Prostate gland (tissue), 2 donors: ENCODE measurements around the gene MGAT5.

Source experiments
- POLR2A ChIP-seq: fragments of 450-650 bp; IDR thresholded peaks from one replicate; pipeline ENCODE4 v1.6.1; 2016; ENCODE audit warnings: antibody characterized with exemption, mild to moderate bottlenecking
- POLR2AphosphoS5 ChIP-seq: sonication (generic); formaldehyde crosslinking; IDR thresholded peaks from one replicate; pipeline ENCODE4 v1.6.1; 2017; ENCODE audit warnings: antibody characterized with exemption
- TF ChIP-seq, protein P1 (sequence below), 4 experiments: fragments of 200-600 bp in 2 of 4; fragments of 450-650 bp in 2 of 4; sonication (generic) in 2 of 4; IDR thresholded peaks; 1 replicate in 3 of 4; 2 replicates in 1 of 4; pipeline ENCODE4 v1.5.1; 2016 to 2019; ENCODE audit warnings: antibody characterized with exemption in 4 of 4, mild to moderate bottlenecking in 2 of 4, moderate library complexity in 2 of 4

DNA sequence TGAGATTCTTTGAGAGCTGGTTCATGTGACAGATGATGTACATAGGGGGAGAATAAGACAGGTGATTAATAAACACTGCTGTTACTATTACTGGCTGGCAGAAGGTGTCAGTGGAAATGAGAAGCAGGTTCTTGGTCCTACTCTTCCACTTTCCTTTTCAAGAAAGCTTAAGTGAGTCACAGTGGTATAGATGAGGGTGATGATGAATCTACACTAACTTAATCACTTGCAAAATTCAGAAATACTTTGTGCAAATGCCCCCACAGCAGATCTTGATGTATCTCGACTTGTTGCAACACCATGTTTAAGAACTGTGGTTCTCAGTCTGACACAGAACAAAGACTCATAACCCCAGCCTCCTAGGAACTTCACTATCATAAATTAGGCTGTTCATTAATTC is 35.9 kb upstream of the MGAT5 start:
- TF ChIP-seq, protein P1, sequence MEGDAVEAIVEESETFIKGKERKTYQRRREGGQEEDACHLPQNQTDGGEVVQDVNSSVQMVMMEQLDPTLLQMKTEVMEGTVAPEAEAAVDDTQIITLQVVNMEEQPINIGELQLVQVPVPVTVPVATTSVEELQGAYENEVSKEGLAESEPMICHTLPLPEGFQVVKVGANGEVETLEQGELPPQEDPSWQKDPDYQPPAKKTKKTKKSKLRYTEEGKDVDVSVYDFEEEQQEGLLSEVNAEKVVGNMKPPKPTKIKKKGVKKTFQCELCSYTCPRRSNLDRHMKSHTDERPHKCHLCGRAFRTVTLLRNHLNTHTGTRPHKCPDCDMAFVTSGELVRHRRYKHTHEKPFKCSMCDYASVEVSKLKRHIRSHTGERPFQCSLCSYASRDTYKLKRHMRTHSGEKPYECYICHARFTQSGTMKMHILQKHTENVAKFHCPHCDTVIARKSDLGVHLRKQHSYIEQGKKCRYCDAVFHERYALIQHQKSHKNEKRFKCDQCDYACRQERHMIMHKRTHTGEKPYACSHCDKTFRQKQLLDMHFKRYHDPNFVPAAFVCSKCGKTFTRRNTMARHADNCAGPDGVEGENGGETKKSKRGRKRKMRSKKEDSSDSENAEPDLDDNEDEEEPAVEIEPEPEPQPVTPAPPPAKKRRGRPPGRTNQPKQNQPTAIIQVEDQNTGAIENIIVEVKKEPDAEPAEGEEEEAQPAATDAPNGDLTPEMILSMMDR (IDR thresholded peaks at IDR 0.05): no peak
- TF ChIP-seq POLR2A (no peak), POLR2AphosphoS5 (no peak)
